Cardiac muscle cell (in vitro differentiated cells and primary cell): ENCODE measurements around the gene ZIC1. TPM values are rescaled to one million over a fixed set of nuclear protein-coding genes. Genes with fewer than 3 reads are reported as not detected.

Source experiments
- DNase-seq, 2 donors: peaks; one replicate each; pipeline versions ENCODE4 v3.0.0 to v3.0.0-alpha.2; 2010 to 2017; ENCODE audit warnings: low read depth in 1 of 2, low spot score in 1 of 2
- H3K27ac ChIP-seq: fragments of 200-600 bp; sonication (generic); 2 replicates; pipeline ENCODE4 v1.5.1; 2016
- H3K27me3 ChIP-seq: fragments of 200-600 bp; sonication (generic); 2 replicates; pipeline ENCODE4 v1.6.0; 2016; ENCODE audit warnings: control low read depth
- H3K36me3 ChIP-seq: fragments of 200-600 bp; sonication (generic); 2 replicates; pipeline ENCODE4 v1.5.1; 2016; ENCODE audit warnings: control low read depth
- H3K4me1 ChIP-seq: fragments of 200-600 bp; sonication (generic); 2 replicates; pipeline ENCODE4 v1.8.1; 2017; ENCODE audit warnings: low read depth, mild to moderate bottlenecking, mixed run types
- H3K4me3 ChIP-seq: fragments of 200-600 bp; sonication (generic); 2 replicates; pipeline ENCODE4 v1.5.1; 2016; ENCODE audit warnings: mild to moderate bottlenecking
- H3K9me3 ChIP-seq: fragments of 200-600 bp; sonication (generic); 2 replicates; pipeline ENCODE4 v1.5.1; 2017; ENCODE audit warnings: low read depth, mild to moderate bottlenecking, control low read depth
- CTCF ChIP-seq: IDR thresholded peaks from 2 replicates; pipeline ENCODE4 v1.5.1; 2012; ENCODE audit warnings: low read depth, mild to moderate bottlenecking, low read length
- polyA plus RNA-seq: library from polyadenylated mRNA; unstranded; fragments of >200 nt; fragmentation: Nextera tagmentation; extraction: Ambion mirVana; gene quantifications from 2 replicates; pipeline ENCODE4 v1.2.1, GENCODE V29; 2016
- total RNA-seq: library from RNA; depleted of rRNA; stranded (reverse); fragments of >200 nt; gene quantifications from 2 replicates; pipeline ENCODE4 v1.2.3, GENCODE V29; 2016

ZIC1 gene
- total and polyA plus RNA-seq, 2 experiments from 2014 or later: 0.35 TPM; not detected in 1

- Histone ChIP-seq H3K36me3 (no peaks in the 10 kb centered on the region), H3K27me3 (peaks cover 100% of the 10 kb centered on the region), H3K9me3 (no peaks in the 10 kb centered on the region), H3K4me3 (no peak overlapping the region), H3K4me1 (no peaks in the 10 kb centered on the region), H3K27ac (no peak overlapping the region)
- DNase-seq: no peak
- no peak for TF ChIP-seq CTCF
These were observed 6.1 kb downstream of the ZIC1 start for GRCh38 chr3:147415286-147415685.

GRCh38 chr3:147415874-147416273 lies 6.7 kb downstream of the ZIC1 start:
- peaks cover 100% of the 10 kb centered on the region for H3K27me3 ChIP-seq
- no peak overlapping the region for H3K27ac ChIP-seq
- no peaks in the 10 kb centered on the region for H3K36me3 ChIP-seq
- TF ChIP-seq CTCF: no peak
- no peak overlapping the region for H3K4me3 ChIP-seq
- no peaks in the 10 kb centered on the region for H3K9me3 ChIP-seq
- no peaks in the 10 kb centered on the region for H3K4me1 ChIP-seq
- no peak for DNase-seq

DNA sequence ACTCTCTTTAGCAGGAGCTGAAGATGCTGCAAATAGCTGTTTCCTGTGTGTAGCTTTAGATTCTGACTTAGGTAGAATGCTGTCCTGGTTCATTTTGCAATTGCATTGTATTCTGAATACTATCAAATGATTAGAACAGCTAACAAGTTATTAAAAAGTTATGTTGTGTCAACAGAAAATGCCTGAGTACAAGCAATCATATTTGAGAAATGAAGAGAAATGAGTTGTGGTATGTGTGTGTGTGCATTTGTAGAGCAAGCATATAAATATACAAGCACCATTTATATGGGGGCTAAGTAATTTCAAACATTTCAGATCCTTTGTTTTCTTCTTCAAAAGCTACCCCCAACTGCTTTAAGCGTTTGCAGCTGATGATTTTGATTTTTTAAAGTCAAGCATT lies 7.8 kb downstream of the ZIC1 start:
- Histone ChIP-seq H3K4me3 (no peak overlapping the region), H3K9me3 (no peaks in the 10 kb centered on the region), H3K36me3 (no peaks in the 10 kb centered on the region), H3K4me1 (no peaks in the 10 kb centered on the region), H3K27me3 (peaks cover 100% of the 10 kb centered on the region), H3K27ac (no peak overlapping the region)
- no peak for TF ChIP-seq CTCF
- DNase-seq: no peak

- Histone ChIP-seq H3K4me1 (no peaks in the 10 kb centered on the region), H3K4me3 (no peak overlapping the region), H3K36me3 (no peaks in the 10 kb centered on the region), H3K27me3 (peaks cover 100% of the 10 kb centered on the region), H3K27ac (no peak overlapping the region), H3K9me3 (no peaks in the 10 kb centered on the region)
- DNase-seq: no peak
- no peak for TF ChIP-seq CTCF
These were observed 8.6 kb downstream of the ZIC1 start for GRCh38 chr3:147417551-147418295.

DNA sequence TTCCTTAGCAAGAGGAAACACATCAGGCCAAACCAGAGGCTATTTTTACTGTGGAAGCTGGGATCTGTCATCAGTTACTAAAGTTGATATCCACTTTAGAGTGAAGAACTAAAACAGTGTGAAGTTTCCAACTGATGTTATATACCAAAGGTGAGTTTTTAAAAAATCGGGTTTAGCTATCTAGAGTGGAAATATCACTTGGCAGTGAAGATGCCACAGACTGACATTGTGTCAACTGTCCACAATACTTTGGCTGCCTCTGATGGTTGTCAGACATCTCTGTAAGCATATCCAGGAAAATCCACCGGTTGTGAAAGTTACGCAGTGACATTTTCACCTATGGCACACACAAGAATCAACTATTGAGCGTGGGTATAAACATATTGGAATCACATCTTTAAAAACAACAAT lies 9.2 kb downstream of the ZIC1 start:
- Histone ChIP-seq H3K36me3 (no peaks in the 10 kb centered on the region), H3K27me3 (peaks cover 100% of the 10 kb centered on the region), H3K27ac (no peak overlapping the region)

More for the DNA sequence above, 9.2 kb downstream of the ZIC1 start:
- peak overlapping the region; percentile 25 for H3K4me3 ChIP-seq
- no peak for TF ChIP-seq CTCF
- no peaks in the 10 kb centered on the region for H3K9me3 ChIP-seq
- DNase-seq: no peak
- no peaks in the 10 kb centered on the region for H3K4me1 ChIP-seq
